ENCODE results near the gene PLP2. TPM values are rescaled to one million over a fixed set of nuclear protein-coding genes. Genes with fewer than 3 reads are reported as not detected.

The PLP2 gene
- total and polyA plus RNA-seq, 2 of the 4 experiments (the other 2 are of a cell fraction) = 22.6 to 156 TPM

DNA sequence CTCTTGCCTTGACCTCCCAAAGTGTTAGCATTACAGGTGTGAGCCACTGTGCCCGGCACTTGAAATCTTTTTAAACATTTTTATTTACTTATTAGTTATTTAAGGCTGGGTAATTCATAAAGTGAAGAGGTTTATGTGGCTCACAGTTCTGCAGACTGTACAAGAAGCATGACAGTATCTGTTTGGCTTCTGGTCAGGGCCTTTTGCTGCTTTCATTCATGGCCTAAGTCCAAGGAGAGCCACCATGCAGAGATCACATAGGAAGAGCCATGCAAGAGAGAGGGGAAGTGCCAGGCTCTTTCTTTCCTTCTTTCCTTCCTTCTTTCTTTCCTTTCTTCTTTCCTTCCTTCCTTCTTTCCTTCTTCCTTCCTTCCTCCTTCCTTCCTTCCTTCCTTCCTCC is 37.9 kb upstream of the PLP2 start:
- no peak overlapping the region for H3K56ac ChIP-seq (ENCODE audit: extremely low read depth, insufficient read depth, low read length)
- no peaks in the 10 kb centered on the region for H3K79me1 ChIP-seq (ENCODE audit: low read depth in 1 of 2, low read length in 2 of 2)
- H4K8ac ChIP-seq (ENCODE audit: low read depth in 2 of 2, low read length in 2 of 2) = no peak overlapping the region
- H2BK5ac ChIP-seq (ENCODE audit: low read depth, low read length, poor library complexity, severe bottlenecking) = no peak overlapping the region
- DNase-seq (no peak), ATAC-seq (ENCODE audit: low read depth) (no peak)
- H3K4me3 ChIP-seq (ENCODE audit: insufficient read depth, low read depth, low read length) = no peak overlapping the region
- no peak overlapping the region for H2AK5ac ChIP-seq (ENCODE audit: low read depth, low read length)
- H2AK9ac ChIP-seq (replicated peaks; ENCODE audit: low read depth, low read length, poor library complexity) = no peak overlapping the region
- no peak overlapping the region for H3K23ac ChIP-seq (ENCODE audit: low read depth, low read length)
- H3K9ac ChIP-seq (ENCODE audit: low read depth, low read length) = no peak overlapping the region
- H2BK15ac ChIP-seq (ENCODE audit: low read depth, low read length) = no peak overlapping the region
- H4K5ac ChIP-seq (ENCODE audit: low read depth, low read length) = no peak overlapping the region
- no peak overlapping the region for H3K14ac ChIP-seq (replicated peaks; ENCODE audit: low read depth, low read length)
- H2AFZ ChIP-seq (replicated peaks; ENCODE audit: low read length, poor library complexity) = no peak overlapping the region
- no peaks in the 10 kb centered on the region for H3K27me3 ChIP-seq (ENCODE audit: control insufficient read depth, insufficient read depth, low read length)
- no CpG with 5 or more reads among the region's 1 CpG for WGBS, 2 experiments (ENCODE audit: extremely low coverage in 2 of 2, insufficient read length in 1 of 2)
- no peak overlapping the region for H4K91ac ChIP-seq (ENCODE audit: insufficient read depth, low read depth, low read length)
- ChIA-PET POLR2A (ENCODE audit: unreplicated experiment) (no interaction called here), CTCF (no interaction called here)
- H2BK120ac ChIP-seq (ENCODE audit: low read depth, low read length) = no peak overlapping the region
- no peak overlapping the region for H3K4ac ChIP-seq (ENCODE audit: low read depth, low read length)
- no peak overlapping the region for H3K18ac ChIP-seq (ENCODE audit: low read depth, low read length)
- H3K4me2 ChIP-seq (ENCODE audit: low read depth, low read length) = no peak overlapping the region
- no peaks in the 10 kb centered on the region for H4K20me1 ChIP-seq (ENCODE audit: insufficient read depth, low read length)
- no peaks in the 10 kb centered on the region for H3K9me3 ChIP-seq (ENCODE audit: control insufficient read depth, insufficient read depth, low read length)
- no peak overlapping the region for H3K27ac ChIP-seq (ENCODE audit: insufficient read depth, low read length)
- intact Hi-C loops (cut with micrococcal nuclease) (no loop called here), in situ Hi-C loops (cut with MboI; ENCODE audit: low sequenced_read_pairs) (no loop called here), dilution Hi-C loops (cut with HindIII; ENCODE audit: low sequenced_read_pairs, unreplicated experiment) (no loop called here)
- no peaks in the 10 kb centered on the region for H3K4me1 ChIP-seq (ENCODE audit: control insufficient read depth, insufficient read depth, low read length)
- no peak for TF ChIP-seq FOS (IDR thresholded peaks at IDR 0.05; ENCODE audit: low read depth, low read length)
- no peaks in the 10 kb centered on the region for H3K36me3 ChIP-seq (ENCODE audit: control insufficient read depth, insufficient read depth, low read length)
- H3K9me1 ChIP-seq (ENCODE audit: insufficient read depth, low read length) = no peaks in the 10 kb centered on the region
- BruUV-seq (replicated peaks) = no TSS peak
- H2BK20ac ChIP-seq (ENCODE audit: low read depth, low read length) = no peak overlapping the region

Measured in IMR-90 (cell line).